HG02798 (cell line): ENCODE results near the gene NTNG1.

Experiments used
- ATAC-seq: cut with Tn5 transposase; IDR thresholded peaks from one replicate; pipeline ENCODE4 v1.9.1; 2021; ENCODE audit warnings: mild to moderate bottlenecking; ENCODE audit not compliant: unreplicated experiment, poor library complexity

Gene NTNG1

DNA sequence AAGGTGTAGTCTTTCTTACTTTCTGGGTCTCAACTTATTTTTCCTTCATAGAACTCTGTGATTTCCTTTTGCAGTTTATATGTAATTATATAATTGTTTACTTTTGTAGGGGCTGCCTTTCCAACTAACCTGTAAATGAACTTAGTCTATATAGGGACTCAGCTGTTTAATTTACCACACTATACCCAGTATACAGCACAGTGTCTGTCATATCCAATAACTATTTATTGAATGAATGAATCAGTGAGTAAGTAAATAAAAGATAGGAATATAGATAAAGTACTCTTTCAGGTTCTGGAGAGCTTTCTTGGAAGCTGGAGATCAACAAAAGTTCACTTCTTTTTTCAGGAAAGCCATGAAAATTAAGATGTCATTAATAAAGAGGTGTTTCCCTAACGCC, 174.8 kb downstream of the NTNG1 start:
- ATAC-seq: no peak

DNA sequence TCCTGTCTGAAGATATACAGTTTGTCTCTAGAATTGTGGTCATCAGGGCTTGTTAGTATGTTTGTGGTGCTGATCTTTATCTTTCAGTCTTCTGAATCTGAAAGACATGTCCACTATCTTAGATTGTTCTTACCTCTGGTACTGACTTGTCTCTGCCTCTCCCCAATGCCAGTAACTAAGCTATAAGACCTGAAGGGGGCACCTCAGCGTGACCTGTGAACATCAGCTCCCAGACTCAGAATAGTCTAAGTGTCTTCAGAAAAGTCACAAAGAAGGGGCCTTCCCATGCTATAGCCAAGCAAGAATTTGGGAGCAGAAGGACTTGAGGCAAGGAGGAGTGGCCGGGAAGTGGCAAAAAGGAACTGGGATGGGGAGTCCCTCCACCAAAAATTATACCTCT, 178.1 kb downstream of the NTNG1 start:
- no peak for ATAC-seq

DNA sequence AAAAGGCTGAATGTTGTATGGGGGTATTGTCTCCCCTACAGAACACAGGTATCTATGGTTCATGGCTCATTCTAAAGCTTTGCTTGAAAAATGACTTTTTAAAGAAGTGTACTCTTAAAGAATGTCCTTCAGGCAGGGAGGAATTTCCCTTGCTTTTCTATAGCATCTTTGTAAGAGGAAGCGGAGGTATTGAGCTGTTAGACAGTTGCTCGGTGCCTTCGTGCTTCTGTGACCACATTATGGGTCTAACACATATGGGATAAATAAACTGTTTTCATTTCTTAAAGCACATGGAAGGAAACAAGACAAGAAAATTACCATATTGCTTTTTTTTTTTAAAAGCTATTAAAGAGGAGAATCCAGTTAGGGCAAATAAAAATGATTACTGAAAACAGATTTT, 182.9 kb downstream of the NTNG1 start:
- no peak for ATAC-seq

DNA sequence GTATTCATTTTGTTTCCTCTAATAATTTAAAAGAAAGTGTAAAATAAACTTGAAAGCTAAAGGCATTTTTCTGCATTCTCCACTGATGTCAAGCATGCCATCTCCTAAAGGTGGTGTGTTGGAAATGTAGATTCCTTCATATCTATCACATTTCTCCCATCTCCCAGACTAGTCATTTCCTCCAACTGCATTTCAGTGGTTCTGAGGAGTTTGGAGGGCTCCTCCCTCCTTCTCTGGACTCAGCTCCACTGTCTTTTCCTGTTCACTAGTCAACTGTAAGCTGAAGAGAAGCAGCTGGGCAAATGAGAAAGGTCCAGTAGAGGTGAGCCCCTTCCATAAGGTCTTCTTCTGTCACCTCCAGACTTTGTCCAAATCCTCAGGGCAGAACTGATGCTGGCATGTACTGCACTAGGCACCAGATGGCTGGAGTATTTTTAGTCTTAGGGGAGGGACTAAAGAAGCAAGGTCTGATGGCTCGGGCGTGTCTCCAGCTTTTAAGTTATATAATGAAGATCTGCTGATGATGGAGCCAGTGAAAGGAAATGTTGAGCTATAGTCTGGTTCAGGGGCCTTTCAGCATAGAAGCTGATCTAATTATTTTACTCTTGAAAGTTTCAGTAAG, 186.1 kb downstream of the NTNG1 start:
- no peak for ATAC-seq

DNA sequence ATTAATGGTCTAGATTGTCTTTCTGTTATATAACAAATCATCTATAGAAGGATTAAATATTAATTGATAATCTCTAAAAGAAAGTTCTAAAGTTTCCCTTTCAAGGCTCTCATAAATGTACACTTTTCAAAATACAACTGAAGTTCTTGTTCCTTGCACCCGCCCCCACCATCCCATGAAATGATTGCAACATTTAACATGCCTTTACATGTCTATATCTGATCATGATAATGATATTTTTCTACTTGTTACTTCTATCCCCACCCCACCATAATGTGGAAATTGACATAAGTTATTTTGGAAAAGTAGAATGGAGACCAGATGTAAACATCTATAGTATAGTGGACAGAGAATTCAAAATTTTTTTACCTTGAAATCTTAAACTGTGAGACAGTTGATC, 186.6 kb downstream of the NTNG1 start:
- ATAC-seq: no peak

DNA sequence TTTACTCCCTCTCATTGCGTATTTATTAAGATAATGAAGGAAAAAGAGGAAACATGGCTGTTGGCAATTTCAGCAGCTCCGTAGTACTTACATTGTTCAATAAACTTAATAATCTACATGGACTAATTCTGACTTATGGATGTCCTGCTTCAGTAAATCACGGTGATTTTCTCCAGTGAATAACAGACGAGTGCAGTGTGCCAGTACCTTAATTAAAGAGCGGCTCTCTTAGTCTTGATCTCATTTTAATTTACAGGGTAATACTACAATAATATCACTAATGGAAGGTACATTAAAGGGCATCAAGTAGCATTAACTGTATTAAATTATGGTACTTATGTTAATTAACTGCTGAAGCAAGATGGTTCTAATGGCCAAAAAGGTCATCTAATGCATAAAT, 187.2 kb downstream of the NTNG1 start:
- ATAC-seq: no peak

DNA sequence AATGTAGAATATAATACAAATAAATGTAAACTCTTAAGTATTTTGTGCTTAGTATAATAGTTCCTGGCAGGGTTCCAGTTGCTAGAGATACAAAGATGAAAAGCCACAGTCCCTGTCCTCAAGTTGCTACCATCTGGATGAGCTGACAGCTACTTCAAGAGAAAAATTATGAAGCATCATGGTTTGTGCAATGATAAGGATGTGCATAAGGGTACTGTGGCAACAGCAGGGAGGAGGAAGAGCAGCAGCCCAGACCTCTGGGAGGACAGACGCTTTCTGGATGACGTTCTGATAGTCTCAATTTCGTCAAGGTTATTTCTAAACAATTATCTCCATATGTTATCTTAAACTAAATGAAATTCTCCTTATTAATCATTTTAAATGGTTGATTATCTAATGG, 198.9 kb downstream of the NTNG1 start:
- no peak for ATAC-seq

DNA sequence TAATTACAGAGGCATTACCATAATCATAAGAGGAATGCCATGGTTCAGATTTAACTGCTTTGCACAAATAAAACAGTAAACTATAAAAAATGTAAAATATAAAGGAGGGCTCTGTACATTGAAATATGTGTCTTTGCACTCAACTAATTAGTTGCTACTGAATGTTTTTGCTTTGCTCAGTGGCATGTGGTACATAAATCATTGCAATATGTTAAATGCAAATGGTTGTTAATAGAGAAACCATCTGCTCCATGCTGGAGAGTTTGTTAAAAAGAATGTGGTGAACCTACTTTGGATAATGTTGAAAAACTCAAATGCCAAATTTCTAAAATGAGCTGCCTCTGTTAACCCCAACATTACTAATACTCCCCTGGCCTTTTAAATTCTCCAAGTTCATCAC, 201.5 kb downstream of the NTNG1 start:
- no peak for ATAC-seq

DNA sequence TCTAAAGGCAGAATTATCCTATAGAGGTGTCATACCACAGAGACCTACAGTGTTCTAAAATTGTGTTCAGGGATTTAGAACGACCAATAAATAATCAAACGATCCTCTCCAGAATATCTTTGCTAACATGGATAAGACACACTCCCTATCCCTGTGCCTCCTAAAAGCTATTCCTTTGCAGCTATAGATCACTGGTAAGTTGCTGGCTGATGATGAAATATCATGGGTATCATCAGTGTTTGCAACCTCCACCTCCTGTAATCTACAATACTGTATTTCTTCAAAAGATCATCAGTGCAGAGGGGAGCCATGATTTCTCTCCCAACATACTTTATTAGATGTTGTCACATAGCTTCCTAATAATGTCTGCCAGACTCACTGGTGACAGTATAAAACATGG, 201.9 kb downstream of the NTNG1 start:
- no peak for ATAC-seq

DNA sequence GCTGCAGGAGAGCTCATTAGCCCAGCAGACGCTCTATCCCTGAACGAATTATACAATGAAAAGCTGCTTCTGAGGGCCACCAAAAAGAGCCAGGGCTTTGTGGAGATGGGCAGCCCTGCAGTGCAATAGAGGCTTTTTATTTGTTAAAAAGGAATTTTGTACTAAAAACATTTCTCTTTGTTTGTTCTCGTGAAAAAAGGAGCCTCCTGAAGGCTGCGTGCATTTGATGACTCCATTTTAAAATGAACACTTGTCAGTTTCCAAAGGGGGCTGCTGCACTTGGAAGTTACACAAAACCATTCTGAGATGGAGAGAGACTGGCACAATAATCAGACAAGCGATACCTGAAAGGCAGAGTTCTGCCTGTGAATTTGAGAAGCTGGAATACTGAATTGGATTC, 202.8 kb downstream of the NTNG1 start:
- ATAC-seq: no peak

DNA sequence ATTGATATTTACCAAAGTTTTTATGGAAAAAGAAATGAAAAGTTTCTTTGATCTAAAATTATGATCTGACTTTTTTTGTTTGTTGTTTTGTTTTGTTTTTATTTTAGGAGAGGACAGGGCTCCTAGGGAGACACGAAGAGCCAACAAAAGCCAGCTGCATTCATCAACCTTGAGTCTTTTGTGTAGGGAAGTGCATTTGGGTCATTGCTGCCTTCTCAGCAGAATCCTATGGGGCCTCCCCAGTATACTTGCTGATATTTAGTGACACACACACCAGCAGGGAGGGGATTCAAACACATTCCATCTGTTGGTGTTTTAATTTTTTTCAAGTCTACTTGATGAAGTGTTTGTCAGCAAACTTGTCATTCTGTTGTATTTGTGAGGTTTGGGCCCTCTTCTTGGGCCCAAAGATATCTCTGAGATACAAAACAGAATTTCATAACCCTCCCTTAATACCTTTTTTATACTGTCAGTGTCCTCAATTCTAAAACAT, 203.5 kb downstream of the NTNG1 start:
- no peak for ATAC-seq

DNA sequence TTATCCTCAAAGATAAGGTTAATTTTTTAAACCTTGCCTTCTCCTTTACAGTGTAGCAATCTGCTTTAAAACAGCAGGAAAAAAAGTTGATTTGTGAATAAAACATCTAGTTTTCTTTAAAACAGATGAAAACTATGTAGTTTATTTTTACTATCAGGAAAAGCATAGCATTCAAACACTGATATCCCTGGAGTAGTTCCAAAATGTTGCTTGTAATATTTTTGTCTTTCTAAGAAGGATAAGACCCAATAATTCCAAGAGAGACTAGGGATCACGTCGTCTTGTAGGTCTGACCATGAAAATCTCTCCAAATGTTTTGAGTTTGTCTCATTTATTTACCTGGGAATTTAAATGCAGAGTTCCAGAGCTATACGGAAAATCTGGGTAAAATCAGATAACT, 204.0 kb downstream of the NTNG1 start:
- ATAC-seq: no peak

DNA sequence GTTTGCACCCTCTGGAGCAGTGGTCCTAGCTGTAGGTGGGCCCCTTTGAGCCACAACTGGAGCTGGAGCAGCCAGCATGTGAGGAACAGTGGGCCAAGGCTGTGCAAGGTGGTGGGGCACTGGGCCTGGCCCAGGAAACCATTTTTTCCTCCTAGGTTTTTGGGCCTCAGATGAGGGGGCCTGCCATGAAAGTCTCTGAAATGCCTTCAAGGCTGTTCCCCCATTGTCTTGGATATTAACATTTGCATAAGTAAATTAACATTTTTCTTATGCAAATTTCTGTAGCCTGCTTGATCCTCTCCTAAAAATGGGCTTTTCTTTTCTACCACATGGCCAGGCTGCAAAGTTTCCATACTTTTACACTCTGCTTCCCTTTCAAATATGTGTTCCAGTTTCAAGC, 212.0 kb downstream of the NTNG1 start:
- no peak for ATAC-seq

DNA sequence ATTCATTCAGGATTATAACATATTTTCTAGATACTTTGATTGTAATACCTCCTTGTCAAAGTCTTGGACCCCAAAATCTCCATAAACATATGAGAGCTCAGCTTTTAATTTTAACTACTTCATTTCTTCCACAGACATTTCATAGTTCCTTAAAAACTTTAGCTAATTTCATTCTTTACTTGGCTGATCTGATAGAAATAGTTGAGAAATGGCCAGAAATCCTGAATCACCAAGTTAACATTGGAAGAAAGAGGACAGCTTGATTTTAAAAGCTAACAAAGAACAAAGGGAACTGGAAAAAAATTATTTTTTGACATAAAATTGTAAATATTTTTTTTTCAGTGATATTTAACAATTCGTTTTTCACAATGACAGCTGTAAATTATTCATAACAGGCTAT, 216.5 kb downstream of the NTNG1 start:
- no peak for ATAC-seq

DNA sequence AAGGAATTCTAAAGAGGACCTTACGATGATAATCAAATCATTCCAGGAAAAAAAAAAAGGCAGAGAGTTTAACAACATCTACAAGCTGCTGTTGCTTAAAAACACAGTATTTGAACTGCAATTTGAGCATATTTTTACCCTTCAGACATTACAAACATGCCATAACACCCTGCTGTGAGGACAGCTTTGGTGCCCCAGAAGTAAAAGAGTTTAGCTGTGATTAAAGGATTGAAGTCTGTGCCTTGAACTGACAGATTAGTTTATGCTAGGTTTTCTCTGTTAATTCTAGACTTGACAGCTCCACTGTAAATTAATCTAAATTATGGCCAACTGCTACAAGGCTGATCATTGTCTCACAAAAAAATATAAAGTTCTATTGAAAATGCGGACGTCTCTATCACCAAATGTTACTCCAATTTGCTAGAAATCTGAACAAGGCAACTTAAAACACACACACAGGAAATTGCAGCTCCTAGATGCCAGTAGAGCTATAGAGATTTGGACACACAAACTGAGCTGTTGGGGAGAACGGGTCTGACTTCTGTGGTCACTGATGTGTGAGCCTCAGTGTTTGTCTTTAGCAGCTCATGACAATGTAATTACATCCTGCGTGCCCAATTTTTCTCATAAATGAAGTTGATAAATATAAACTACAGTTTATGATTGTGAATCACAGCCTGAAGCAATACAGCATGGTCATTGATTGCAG, 217.9 kb downstream of the NTNG1 start:
- peak; percentile 10 for ATAC-seq

DNA sequence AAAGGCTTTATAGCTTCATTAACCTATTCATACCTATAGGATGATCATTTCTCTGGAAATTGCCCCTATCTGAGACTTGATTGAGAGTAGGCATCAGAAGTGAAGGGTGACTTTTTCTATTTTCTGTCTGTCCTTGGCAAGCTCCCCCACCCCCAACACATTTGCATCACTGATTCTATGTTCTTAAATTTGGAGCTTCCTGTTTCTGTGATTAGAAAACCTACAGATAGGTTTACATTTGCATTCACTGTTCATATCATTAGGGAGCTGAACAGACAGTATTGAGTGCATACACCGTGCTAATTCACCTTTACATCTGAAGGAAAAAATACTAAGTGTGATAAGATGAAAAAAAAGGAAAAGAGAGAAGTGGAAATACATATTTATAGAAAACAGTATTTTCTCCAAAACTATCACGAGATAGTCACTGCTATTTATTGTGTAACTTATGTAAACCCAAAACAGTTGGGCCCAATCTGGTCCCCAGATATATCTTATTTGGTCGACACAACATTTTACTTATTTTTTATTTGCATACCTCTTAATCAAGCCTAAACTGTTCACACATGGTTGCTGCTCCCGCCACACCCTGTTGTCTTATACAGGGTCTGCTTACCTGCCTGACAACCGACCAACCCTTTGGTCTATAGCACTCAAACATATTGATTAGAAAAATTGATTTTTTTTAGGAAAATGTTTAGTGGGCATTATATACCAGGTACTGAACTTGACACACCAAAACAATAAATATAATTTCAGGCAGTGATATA, 218.8 kb downstream of the NTNG1 start:
- ATAC-seq: peak; percentile 48

DNA sequence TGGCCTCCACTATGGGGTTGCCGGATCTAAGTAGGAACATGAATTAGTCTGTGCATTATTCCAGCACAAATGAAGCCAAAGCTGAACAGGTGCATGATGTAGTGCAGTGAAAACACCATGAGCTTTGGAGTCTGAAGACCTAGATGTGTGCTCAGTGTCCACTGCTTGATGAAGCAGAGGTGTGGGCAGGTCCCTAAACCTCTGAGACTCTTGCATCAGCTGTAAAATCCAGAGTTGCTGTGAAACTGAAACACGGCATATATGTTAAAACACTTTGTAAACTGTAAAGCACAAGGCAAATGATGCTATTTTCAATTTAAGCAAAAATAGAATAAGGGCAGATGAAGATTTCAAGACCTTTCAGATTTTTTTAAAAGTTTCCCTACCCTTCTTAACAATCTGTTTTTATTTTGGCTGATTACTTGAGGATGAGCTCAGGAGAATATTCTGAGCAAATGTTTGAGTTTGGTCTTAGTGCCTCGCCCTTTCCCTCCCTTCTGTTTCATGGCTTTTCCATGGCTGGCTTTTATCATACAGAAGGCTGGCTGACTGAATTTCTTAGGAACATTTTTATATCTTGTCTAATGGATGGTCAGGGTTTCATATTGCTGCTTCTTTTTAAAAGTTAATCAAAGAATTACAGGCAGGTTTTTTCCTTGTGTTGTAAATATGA, 221.8 kb downstream of the NTNG1 start:
- ATAC-seq: peak; percentile 73

DNA sequence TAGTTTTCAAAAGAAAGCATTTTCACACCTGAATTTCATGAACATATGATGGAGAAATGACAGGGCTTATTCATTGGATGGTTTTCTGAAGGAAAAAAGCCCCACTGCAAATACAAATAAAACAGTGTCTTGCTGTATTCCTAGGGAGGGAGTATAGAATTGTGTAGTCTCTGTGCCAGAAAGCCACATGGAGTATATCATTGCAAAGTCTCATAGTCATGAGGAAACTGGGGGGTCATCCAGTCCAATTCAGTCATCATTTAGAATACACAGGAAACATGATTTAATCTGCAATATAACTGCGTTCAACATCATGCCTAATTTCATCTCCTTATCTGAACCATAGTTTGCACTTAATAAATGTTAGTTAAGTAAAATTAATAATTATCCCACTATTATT, 222.3 kb downstream of the NTNG1 start:
- ATAC-seq: no peak

DNA sequence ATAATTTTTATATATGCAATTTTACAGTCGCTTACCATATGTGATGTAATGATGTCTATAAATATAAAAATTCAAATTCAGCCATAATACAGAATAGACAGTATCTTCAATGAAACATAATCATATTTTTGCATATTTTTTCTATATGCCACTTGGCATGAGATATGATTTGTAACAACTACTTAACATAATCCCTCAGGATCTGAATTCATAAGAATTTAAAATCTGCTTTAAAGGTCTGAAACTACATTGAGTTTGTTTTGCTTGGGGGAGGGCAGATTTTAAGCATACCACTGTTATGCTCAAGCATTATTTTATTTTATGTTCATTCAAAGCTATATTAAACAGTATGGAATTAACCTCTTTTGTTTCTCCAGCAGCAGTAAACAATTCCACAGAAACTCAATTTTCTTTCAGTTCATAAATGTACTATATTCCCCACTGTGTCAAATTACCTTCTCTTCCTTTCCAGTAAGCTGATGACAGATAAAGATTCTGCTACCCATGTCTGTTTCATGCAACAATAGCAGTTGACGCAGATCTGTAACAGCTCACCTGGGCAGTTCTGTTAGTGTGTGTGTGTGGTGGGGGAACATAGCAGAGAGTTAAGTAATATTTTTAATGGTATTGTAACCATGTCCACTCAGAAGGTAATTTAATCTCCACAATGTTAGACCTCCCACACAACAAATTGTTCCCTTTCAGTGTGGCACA, 224.8 kb downstream of the NTNG1 start:
- no peak for ATAC-seq

DNA sequence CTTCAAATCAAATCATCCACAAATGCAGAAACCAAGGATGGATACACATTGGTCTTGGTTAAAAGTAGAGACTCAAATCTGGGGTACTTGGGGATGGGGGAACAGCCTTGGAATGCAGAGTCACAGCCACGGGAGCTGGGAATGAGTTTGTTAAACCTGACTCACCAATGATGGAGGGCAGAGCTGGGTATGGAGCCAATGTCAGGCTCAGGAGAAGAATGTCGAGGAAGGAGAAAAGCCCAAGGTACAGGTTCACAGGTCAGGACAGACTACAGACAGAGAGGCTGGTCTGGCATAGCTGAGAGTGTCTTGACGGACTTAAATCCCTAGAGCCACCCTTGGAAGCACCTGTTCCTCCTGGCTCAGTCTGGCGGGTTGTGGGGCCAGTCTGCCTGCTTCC, 237.6 kb downstream of the NTNG1 start:
- ATAC-seq: no peak
